Measurements from ENCODE around the gene CTAG2.
"Not testable (repeated sequence)": the region's sequence is repeated elsewhere in the genome, so short reads cannot be mapped to it uniquely, and the experiment has no call there.

- TF ChIP-seq EZH2 (IDR thresholded peaks at IDR 0.05; ENCODE audit: insufficient read depth, poor library complexity, severe bottlenecking); EZH2phosphoT487 (IDR thresholded peaks at IDR 0.05; ENCODE audit: insufficient read depth, low read depth): not testable (repeated sequence)
These were observed 9.7 kb downstream of the CTAG2 start for GRCh38 chrX:154643708-154644107.

Data from GM23248 (cell line).